Right renal pelvis (tissue), 4 donors: ENCODE results near the gene CLEC20A. TPM values are rescaled to one million over a fixed set of nuclear protein-coding genes. Genes with fewer than 3 reads are reported as not detected.

Experiments used
- DNase-seq, 4 donors: peaks; one replicate each; pipeline ENCODE4 v3.0.0-alpha.2; 2013; ENCODE audit warnings: low read depth in 4 of 4, low spot score in 3 of 4, missing footprints in 1 of 4
- polyA plus RNA-seq, 4 donors: library from polyadenylated mRNA; unstranded; fragments of 120-200 nt; gene quantifications; one replicate each; pipeline ENCODE4 v1.2.1, GENCODE V29; 2013; ENCODE audit not compliant: insufficient read length in 4 of 4

CLEC20A gene
- polyA plus RNA-seq, 4 donors, result 0.22 to 0.63 (median 0.34) TPM

DNA sequence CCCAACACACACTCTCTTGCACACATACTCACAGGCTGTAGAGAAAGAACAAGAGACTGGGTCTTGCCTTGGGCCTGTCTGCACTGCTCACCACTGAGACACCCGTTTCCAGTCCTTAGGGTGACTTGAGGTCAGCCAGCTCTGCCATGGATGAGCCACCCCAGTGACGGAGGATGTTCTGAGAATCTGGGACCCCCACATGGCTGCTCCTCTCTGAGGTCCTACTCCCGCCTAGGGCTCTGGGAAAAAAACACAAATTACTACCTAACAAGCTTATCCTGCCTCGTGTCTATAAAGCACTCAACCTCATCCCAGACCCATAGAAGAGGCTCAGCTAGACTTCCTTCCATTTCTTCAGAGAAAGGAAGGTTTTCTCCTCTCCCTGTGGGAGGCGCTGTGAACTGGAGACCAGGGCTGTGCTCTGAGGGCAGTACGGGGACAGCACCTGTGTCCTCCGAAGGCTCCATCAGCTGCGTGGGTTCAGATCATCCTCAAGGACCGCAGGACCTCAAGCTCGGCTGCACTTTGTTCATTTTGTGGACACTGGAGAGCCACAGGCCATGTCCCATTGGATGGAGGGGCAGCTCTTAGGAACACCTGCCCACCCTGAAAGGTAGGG is 4.3 kb upstream of the CLEC20A start:
- no peak for DNase-seq

DNA sequence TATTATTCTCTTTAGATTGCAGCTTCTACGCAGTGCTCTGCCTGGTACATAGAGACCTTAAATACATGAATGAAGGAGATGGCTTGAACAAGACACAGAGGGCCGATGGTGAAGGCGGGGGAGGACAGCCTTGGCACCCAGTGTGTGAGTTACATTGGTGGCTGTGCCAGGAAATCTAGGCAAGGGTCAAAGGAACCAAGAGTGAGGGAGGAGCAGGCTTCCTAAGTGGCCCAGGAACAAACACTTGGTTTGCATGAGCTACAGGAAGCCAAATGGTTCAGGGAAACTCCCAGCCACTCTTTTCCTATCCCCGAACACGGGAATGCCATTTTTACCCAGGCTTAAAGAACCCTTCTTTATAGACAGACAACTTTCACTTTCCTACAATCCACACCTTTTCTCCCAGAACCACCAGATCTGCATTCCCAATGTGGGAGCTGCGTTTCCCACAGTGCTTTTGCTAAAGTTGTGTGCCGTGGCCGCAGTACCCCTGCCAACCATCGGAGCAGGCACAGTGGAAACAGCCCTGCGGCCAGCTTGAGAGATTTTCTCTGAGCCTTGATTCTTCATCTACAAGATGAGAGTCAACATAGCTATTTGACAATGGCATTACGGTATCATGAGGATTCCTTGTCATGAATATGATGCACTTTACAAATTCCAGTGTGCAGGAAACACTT is 3.5 kb upstream of the CLEC20A start:
- no peak for DNase-seq

DNA sequence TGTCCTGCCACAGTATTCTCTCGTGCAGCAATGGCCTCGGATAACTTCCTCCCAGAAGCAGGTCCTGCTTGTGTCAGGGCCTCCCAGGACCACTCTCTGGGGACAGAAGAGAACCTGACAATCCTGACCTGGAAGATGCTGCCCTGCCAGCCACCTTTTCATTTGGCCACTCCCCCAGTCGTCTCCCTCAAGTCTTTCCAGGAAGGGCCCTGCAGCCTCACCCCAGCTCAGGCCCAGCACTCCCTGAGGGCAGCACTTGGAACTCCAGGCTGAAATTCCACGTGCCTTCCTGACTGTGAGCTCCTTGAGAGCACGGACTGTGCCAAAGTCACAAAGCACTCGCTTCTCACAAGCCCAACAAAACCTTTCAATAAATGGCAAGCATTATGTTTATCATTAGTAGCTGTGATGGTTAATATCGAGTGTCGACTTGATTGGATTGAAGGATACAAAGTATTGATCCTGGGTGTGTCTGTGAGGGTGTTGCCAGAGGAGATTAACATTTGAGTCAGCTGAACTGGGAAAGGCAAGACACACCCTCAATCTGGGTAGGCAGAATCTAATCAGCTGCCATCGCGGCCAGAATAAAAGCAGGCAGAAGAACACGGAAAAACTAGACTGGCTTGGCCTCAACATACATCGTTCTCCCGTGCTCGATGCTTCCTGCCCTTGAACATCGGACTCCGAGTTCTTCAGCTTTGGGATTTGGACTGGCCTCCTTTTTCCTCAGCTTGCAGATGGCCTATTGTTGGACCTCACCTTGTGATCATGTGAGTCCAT is 2.3 kb upstream of the CLEC20A start:
- DNase-seq, result no peak

DNA sequence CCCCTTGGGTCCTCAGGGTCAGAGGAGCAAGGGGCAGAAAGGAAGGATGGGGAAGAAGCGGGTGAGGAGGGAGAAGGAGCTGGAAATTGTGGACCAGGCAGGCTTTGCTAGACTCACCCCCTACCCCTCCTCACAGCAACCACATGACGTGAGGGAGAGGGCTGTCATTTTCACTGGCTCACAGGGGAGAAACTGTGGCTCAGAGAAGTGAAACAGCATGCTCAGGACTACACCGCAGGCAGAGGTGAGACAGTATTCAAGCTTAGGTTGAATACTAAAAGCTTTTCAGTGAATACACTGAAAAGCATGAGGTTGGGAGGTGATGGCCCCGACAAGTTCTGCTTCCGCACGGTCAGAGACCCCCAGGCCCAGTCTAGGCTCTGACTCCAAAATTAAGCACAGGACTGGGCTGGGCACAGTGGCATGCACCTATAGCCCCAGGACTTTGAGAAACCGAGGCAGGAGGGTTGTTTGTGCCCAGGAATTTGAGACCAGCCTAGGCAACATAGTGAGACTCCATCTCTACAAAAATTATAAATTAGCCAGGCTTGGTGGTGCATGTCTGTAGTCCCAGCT is 1.2 kb upstream of the CLEC20A start:
- DNase-seq, result no peak

DNA sequence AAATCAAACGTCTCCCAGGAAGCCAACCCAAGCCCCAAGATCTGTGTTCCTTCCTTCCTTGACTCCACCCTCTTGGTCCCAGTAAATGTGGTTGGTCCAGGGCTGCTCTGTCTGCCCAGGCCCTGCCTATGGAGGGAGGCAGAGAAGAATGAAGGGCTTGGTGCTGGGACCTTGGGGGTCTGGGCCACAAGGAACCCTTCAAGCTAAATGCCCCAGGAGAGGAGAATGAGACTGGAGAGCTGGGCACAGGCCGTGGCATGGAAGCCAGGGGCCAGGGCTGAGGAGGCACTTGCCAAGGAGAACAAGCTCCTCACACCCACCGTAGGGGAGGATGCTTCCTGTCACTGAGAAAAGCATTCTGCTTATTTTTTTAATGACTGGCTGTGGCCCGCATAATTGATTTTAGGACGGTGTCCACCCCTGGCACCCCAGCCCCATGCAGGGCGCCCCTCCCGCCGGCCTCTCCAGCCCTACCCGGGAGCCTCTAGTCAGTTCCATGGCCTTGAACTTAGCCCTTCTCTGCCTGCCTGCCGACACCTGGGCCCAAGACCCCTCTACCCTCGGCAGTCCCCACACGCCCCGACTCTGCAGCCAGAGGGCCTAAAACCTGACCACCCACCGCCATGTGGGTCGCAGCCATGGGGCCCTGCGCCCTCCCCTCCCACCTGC is 889 bp downstream of the CLEC20A start:
- no peak for DNase-seq

DNA sequence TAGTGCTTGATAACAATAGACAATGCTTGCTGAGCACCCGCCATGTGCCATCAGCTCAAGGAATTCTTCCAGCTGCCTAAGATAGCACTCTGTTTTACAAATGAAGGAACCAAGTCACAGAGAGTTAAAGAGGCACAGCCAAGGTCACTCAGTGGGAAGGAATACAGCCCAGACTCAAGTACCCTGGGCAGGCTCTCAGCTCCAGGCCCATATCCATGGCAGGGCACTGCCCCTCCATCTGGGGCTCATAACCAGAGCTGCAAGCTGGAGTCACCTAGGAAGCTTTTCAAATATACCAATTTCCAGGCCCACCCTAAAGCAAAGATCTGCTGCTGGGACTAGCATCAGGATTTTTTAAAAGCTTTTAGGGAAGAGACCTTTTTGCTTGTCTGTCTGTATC is 1.6 kb downstream of the CLEC20A start:
- DNase-seq, result no peak

DNA sequence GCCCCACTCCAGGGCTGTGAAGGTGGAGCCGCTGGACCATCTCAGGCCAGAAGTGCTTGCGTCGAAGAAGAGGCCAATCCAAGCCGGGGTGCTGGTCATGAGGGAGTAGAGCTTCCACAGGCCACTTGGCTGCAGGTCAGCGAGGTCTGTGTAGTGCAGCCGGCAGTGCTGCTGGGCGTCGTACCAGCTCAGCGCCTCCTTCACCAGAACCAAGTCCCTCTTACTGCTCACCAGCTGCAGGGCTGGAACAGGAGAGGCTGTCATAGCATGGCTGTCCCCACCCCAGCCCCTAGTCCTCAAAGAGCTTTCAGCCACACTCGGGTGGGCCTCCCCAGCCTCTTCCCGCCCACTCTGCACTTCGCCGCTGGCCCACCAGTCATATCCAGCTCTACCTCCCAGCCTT is 2.2 kb downstream of the CLEC20A start:
- DNase-seq, result no peak

DNA sequence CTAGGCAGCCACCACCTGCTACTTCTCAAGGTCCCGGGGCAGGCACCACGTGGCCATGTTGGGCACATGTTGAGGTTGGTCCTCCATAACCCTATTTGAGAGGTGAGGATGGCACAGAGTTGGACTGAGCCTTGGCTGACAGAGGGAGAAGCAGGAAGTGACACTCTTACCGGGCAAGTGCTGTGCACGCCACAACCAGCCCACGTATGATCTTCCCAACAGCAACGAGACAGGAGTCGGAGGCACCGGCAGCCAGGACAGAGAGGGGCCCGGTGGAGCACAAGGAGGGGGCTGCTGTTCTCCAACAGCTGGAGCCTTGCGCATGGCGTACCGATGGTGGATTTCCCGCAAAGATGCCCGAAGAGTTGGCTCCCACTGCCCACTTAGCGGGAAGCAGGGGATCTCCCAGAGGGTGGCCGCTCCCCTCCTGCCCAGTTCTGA is 3.4 kb downstream of the CLEC20A start:
- DNase-seq, result no peak

DNA sequence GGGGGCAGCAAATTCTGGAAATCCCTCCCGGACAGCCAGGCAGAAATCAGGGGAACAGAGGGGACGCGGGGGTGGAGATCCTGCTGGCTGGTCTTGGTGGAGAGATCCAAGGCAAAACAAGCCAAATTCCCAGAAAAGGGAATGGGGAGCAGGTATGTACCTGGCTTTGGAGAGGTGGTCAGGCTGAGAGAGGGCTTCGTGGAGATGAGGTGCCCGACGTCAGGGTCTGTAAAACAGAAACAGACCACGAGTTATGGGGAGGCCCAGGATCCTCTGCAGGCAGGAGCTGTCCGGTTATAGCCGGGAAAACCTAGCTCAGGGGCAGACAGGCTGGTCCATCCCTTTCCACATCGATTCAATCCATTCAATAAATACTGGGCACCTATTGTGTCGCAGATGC is 4.4 kb downstream of the CLEC20A start:
- DNase-seq, result no peak

DNA sequence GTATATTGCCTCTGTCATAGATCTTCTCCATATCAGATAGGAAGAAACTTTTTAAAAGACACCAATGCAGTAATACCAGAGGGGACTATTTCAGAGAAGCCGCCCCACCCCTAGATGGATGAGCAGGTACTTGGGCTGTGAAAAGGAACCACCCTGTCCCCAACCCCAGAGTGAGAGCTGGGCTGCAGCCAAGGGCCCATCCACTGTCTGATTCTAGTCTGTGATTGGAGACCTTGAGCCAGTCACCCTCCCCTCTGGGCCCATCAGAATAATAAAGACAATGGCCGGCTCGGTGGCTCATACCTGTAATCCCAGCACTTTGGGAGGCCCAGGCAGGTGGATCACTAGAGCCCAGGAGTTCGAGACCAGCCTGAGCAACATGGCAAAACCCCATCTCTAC is 5.0 kb downstream of the CLEC20A start:
- no peak for DNase-seq

DNA sequence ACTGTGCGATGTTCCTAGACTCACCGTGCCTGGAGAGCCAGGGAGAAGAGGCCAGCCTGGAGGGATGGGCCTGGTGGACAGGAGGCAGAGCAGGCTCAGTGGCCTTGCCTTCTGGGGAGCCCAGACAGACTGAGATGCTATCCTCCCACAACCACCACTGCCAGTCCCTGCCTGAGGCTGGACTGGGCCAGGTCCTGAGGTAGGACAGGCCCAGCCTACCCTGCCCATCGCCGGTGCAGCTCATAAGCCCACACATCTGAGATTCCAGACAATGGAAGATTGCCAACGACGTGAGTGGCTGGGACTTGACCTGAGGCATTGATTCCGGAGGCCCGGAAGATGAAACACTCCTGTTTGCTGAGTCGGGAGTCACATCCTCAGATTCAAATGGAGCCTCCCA is 5.8 kb downstream of the CLEC20A start:
- no peak for DNase-seq

DNA sequence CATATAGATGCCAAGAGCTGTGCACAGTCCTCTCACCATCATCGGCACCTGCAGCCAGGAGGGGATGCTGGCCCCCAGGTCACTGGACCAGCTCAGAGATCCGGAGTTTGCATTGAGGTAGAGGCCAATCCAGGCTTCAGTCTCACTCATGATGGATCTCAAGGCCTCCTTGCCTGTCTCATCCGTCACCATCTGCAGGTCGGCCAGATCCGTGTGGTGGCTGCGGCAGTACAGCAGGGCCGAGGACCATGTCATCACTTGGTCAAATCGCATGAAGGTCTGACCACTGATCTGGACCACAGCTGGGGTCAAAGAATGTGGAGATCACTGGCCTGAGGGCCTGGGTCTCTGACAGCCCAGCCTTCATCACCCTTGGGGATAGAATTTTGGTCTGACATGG is 6.6 kb downstream of the CLEC20A start:
- no peak for DNase-seq

DNA sequence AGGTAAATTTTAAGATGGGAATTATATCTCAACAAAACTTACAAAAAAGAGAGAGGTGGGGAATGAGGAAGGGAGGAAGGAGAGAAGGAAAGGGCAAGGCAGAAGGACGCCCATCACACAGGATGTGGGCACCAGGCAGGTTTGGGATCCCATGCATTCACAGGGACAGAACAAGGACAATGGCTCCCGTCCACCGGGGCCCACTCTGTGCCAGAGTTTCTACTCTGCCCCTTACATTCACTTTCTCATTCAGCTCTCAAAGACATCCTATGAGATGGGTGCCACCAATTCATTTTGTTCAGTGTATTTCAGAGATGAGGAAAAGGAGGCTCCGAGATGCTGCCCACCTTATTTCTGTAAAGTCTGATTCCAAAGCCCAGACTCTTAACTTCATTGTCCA is 7.4 kb downstream of the CLEC20A start:
- no peak for DNase-seq

DNA sequence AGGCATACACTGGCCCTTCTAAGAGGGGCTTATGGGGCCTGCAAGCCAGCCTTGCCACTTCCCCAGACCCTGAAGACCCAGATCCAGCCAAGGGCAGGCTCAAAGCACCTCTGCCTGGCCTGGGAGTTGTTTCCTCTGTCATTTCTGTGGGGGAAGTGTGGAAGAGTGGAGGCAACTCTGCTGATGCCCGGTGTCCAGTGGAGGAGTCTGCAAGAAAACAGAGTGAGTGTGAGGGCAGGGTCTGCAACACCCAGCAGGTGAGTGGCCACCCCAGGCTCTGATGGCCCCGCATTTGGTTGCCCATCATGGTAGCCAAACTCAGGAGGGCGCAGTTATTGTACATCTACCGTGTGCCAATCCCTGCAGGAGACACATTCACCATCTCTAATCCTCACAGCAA is 8.4 kb downstream of the CLEC20A start:
- DNase-seq, result no peak

DNA sequence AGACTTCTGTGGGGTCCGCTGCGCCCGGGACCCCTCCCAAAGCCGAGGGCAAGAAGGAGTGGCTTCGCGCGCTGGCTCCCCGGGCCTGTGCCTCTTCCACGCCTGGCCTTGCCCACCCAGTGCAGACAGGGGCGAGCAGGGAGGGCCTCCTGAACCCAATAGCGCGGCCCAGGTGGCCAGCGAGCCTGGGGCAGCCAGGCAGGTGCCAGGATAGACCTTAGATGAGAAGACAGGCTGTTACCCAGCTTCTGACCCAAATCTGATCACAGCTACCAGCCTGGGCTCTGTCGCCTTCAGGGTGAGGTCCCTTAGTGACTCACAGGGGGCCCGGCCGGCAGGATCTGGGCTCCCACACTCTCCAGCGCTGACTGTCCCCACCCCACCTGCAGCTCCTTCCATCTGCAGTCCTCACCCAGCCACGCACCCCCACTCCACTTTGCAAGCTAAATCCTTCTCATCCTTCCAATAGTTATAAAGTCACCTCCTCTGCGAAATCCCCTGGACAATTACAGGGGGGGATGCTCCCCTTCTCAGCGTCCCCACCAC is 9.6 kb downstream of the CLEC20A start:
- DNase-seq, result no peak

DNA sequence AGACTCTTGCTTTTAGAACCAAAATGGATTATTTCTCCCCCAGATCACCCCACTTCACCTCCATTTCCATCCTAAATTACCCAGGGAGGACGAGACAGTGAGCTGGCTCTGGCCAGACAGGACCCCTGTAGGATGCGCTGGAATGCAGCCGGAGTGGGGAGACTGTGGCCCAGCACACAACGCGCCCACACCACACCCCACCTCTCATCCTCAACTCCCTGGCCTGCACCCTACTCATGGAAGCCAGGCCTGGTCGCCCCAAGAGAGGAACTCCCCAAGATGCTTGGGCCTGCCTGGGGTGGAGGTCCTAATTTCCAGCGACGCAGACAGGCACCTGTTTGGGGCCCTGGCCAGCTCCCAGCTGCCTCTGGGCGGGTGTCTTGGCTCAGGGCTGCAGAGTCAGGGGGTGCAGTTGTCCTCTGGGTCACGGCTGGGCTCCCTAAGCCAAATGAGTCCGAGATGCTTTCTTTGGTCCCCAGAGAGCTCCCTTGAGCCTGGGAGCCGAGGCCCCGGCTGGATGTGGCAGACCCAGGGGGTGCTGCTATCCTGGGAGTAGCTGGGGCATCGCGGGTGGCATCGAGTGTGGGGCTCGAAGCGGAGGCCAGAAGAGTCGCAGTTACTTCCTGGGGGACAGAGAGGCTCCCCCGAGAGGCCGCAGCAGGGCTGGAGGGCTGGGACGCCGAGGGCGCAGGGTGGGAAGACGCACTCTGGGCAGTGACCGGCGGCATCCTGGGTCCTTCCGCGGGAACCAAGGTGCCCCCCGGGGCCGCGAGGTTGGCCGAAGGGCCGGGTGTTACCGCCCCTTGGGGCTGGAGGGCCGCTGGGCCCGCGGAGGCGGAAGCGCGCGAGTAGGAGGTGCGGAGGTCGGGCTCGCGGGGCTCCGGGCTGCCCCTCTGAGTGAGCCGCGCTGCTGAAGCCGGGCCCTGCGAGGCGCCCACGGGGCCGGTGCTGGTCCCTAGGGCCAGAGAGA is 10.4 kb downstream of the CLEC20A start:
- no peak for DNase-seq

DNA sequence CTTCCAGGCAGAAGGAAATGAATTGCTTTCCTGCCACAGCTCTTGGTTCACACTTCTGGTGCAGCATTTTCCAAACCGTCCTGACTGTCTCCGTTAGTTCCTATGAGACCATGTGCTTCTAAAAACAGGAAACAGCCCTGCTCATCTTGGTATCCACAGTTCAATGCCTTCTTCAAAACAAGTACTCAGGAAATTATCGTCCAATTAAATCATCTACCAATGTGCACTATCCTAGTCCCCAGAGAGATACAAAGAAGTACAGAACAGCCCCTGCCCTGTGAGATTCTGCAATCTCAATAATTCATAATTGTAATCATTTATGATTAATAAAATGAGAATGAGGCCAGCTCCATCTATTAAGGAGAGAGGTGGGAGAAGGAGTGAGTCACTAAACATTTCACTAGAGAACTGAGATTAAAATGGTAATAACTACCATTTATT is 11.2 kb downstream of the CLEC20A start:
- no peak for DNase-seq

DNA sequence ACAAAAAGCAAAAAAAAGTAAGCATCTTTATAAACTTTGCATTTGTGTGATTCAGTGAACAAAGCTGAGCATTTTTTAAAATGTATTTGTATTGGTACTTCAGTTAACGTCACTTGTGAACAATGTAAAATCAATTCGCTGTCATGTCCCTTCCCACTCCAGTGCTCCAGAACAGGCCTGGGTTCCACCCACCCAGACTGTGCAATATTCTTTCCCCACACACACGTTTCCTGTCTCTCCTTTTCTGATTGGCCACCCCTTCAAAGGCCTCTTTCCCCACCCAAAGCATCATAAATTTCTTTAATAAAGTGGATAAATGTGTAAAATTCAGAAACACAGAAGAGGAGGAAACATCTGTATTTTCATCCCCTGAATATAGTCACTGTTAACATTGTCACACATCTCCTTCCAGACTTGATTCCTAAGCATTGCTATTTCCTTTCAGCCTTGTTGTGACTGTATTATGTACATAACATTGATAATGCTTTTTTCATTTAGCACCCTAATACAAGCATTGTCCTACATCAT is 12.0 kb downstream of the CLEC20A start:
- DNase-seq, result no peak

DNA sequence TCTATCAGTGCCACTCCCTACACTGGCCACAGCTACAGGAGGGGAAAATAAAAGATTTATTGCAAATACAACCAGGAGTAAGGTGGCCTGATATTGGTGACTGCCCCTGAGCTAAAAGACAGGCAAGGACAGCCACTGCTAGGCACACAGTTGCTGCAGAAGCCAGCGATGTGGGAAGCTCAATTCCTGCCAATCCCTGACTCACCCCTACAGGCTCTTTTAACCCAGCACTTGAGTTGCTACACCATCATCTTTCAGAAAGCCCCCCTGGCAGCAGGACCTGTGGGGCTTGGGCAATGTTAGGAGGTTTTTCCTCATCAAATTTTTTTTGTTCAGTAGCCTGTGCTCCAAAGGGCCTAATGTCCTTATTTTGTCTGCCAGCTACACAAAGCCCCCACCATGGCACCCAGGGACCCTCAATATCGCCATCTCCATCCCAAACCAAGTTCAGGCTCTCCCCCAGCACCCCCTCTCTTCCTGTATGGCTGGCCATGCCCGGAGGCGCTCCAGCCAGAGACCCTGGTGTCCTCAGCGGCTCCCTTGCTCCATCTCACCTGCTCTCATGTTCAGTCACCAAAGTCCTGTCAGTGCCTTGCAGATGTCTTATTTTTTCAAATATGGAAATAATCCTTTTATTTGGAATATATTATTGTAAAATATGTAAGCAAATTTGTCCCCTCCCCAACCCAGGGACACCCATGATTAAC is 13.4 kb downstream of the CLEC20A start:
- no peak for DNase-seq
